Fibroblast of peridontal ligament (primary cell): Measurements from ENCODE around the gene DSG4.
"Not testable (repeated sequence)": the region's sequence is repeated elsewhere in the genome, so short reads cannot be mapped to it uniquely, and the experiment has no call there.

Source experiments
- DNase-seq: peaks from one replicate; pipeline ENCODE4 v3.0.0-alpha.2; 2010; ENCODE audit errors: extremely low read depth

The DSG4 gene, protein sequence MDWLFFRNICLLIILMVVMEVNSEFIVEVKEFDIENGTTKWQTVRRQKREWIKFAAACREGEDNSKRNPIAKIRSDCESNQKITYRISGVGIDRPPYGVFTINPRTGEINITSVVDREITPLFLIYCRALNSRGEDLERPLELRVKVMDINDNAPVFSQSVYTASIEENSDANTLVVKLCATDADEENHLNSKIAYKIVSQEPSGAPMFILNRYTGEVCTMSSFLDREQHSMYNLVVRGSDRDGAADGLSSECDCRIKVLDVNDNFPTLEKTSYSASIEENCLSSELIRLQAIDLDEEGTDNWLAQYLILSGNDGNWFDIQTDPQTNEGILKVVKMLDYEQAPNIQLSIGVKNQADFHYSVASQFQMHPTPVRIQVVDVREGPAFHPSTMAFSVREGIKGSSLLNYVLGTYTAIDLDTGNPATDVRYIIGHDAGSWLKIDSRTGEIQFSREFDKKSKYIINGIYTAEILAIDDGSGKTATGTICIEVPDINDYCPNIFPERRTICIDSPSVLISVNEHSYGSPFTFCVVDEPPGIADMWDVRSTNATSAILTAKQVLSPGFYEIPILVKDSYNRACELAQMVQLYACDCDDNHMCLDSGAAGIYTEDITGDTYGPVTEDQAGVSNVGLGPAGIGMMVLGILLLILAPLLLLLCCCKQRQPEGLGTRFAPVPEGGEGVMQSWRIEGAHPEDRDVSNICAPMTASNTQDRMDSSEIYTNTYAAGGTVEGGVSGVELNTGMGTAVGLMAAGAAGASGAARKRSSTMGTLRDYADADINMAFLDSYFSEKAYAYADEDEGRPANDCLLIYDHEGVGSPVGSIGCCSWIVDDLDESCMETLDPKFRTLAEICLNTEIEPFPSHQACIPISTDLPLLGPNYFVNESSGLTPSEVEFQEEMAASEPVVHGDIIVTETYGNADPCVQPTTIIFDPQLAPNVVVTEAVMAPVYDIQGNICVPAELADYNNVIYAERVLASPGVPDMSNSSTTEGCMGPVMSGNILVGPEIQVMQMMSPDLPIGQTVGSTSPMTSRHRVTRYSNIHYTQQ

DNA sequence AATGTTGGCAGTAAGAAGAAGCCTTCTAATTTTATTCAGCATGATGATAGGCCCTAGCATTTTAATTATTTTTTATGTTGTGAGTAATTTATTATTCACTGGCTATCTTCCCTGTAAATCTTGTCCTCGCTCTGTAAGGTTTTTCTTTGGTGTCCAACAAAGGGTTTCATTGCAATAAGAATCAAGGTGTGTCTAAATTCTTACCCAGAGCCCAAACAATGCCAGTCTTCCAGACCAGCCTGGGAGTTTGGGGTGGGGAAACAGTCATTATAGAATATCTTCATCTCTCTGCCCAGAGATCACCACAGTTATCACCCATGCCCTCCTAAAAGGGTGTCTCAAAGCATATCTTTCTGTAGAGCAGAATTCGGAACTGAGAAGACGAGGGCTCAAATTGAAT, at the start of gene DSG4:
DSG4 (plus strand) TSS at position 301 of the 400 bp plus-strand sequence. CDS start 135 bp downstream, outside the sequence.
- no peak for DNase-seq

DNA sequence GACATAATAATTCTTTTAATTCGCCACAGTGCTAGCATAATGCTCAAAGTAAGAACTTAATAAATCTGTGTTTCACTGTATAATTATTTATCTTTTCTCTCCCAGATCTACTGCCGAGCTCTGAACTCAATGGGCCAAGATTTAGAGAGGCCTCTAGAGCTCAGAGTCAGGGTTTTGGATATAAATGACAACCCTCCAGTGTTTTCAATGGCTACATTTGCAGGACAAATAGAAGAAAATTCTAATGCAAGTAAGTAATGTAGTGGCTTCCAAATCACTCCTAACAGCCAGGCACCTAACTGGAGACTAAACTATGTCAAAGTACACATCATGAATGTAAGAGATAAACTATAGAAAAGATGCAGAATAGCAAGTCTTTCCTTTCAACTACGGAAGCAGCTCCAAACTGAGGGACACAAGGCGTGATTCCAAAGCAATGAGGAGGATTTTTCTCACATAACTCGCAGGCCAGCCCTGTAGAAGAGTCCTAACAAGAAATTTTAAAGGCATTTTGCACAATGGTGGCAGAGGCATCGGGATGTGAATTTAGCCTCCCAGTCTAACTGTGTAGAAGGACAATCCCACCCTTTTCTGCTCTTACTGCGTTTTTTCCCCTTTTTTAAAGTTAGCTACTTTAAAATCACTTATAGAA, 46.7 kb upstream of the DSG4 start:
- DNase-seq: no peak

DNA sequence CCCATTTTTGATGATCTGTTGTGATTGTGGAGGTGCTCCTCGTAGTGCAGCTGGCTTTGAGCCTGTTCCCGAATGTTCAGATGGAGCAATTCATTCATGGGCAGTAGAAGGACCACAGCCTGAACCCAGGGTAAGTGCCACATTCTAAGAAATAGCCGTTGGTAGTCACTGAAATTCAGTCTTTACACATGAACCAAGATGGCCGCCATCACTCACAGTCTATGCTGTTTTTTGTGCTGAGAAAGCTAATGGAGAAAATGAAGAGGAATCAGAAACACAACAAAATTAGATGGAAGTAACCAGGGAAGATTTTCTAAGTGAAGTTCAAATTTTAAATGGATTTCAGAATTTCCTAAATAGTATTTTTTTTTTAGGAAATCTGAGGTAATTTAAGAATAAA, 33.1 kb upstream of the DSG4 start:
- DNase-seq: no peak

DNA sequence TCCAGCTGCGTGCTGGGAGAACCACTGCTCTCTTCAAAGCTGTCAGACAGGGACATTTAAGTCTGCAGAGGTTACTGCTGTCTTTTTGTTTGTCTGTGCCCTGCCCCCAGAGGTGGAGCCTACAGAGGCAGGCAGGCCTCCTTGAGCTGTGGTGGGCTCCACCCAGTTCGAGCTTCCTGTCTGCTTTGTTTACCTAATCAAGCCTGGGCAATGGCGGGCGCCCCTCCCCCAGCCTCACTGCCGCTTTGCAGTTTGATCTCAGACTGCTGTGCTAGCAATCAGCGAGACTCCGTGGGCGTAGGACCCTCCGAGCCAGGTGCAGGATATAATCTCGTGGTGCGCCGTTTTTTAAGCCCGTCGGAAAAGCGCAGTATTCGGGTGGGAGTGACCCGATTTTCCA, 23.2 kb upstream of the DSG4 start:
- DNase-seq: not testable (repeated sequence)

DNA sequence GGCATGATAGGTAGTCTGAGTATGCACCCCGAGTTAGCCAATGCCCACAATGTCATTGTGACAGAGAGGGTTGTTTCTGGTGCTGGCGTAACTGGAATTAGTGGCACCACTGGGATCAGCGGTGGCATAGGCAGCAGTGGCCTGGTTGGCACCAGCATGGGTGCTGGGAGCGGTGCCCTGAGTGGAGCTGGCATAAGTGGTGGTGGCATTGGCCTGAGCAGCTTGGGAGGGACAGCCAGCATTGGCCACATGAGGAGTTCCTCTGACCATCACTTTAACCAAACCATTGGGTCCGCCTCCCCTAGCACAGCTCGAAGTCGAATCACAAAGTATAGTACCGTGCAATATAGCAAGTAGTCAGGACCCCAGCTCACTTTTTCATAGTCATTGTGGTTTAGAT, 21.6 kb upstream of the DSG4 start:
- no peak for DNase-seq

DNA sequence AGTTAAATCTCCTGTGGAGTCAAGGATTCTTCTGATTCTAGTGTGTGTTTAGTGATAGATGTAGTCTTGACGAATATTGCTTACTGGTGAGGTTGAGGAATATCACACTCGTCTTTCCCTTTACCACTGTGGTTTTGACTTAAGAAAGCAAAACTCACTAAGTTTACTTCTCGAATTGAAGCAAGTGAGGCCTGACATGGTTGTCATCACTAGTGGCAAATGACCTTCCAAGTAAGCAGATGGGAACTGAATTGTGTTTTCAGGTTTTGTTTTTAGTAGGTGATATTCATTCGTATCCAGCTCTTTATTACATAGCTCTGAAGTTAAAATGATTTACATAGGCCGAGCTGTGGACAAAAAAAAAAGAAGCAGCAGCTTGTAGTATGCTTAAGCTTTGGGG, 20.6 kb upstream of the DSG4 start:
- no peak for DNase-seq

DNA sequence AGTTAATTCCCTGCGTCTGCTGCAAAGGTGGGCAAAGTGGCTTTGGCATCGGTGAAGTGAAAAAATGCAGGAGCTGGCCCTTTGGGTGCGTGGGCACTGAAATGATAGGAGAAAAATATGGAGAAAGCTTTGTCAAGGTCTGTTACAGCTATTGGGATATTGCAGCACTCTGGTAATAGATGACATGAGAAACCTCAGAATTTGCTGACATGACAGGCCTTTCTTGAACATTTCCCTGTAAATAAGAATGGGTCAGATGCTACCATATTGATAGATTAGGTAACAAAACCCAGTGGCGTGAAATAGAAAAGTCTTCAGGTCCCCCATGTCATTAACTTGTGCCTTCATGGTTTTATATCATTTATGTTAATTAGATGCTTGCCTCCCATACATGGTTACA, 12.4 kb upstream of the DSG4 start:
- no peak for DNase-seq

DNA sequence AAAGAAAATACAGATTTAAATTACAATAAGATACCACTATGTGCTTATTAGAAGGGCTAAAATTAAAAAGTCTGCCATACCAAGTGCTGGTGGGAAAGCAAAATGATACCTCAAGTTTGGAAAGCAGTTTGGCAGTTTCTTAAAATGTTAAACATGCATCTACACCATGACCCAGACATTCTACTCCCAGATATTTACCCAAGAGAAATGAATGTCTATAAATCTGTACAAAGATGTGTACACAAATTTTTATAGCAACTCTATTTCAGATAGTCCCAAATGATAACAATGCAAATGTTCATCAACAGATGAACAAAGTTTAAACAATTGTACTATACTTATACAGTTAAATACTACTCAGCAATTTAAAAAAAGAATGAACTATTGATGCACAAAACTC, 7.1 kb upstream of the DSG4 start:
- no peak for DNase-seq

DNA sequence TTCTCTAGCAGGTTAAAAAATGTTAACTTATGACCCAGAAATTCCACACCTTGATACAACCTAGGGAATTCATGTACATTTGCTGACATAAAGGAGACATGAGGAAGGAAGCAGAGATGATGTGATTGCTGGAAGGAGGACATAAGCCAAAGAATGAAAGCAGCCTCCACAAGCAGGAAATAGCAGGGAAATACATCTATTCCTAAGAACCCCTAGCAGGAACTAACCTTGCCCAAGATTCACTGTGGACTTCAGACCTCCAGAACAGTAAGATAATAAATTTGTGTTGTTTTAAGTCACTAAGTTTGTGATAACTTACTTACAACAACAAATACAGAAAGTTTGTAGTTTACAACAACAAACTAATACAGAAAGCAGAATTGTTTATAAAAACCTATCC, 4.6 kb upstream of the DSG4 start:
- DNase-seq: no peak

DNA sequence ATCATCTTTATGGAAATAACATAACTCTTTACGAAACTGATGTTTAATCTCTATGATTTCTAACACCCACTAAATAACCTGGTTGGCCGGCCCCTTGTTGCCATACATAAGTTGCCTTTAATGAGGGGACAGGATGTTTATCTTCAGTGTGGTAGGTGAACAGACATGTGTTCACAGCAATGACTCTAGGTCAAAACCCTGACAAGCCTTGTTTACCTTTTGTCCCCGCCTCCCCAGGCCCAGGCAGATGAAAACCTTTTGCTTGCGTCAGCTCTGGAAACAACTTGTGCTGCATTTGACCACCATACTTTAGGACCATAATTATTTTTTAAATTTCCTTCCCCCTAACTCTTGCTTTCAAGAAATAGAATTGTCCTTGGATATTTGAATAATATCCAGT, 2.9 kb upstream of the DSG4 start:
- no peak for DNase-seq

DNA sequence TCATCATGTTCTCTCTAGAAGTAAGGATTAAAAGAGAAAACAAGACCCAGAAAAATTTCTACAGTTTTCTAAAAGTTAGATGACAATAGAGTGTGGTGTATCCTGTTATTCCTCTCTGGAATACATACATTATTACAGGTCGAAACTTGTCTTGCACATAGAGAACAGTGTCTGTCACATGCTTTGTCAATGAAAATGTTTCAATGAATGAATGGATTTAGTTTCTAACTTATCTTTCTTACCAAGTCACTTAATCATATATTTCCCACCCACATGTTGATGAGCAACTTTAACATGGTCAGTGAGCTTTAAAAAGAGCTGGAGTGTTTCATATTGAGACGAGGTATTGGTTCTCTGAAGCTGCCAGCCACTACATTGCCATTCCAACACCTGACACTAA, 4.3 kb downstream of the DSG4 start:
- DNase-seq: no peak

DNA sequence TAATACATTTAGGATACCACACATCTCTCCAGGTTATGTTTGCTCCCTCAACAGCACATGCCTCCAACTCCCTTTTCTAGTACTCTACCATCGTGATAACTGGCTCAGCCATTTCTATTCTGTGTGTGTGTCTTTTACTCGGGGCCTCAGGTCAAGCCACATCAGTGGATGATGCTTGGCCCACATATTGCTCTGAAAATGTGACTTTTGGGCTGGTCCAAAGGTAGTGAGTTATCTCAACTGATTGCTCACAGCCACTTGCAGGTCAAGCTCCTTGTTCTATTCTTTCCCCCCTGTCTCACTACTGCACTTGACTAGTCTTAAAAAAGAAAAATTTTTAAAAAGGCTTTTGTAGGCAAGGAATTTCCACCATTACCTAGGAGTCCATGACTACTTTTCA, 5.5 kb downstream of the DSG4 start:
- no peak for DNase-seq

DNA sequence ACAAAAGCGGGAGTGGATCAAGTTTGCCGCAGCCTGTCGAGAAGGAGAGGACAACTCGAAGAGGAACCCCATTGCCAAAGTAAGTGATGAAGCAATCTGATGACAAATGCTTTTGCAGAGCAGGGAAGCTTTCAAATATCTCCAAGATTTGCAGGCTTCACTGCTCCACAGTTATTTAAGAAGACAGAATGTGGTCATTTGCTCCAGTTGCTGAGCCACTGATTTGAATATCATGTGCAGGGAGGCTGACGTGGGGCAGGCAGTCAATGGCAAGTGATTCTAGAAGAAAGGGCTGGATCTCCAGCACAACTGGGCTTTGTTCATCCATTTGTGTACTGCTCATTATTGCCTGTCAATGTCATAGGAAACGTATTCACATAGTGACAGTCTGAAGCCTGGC, 10.2 kb downstream of the DSG4 start:
- DNase-seq: no peak

DNA sequence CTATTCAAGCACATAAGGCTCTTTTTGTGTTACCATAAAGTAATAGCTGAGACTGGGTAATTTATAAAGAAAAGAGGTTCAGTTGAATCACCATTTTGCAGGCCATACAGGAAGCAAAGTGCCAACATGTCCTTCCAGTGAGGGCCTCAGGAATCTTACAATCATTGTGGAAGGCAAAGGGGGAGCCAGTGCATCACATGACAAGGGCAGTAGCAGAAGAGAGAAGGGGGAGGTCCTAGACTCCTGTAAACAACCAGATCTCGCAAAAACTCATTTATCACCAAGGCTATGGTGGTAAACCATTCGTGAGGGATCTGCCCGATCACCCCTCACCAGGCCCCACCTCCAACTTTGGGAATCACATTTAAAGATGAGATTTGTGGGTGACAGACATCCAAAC, 16.7 kb downstream of the DSG4 start:
- no peak for DNase-seq

DNA sequence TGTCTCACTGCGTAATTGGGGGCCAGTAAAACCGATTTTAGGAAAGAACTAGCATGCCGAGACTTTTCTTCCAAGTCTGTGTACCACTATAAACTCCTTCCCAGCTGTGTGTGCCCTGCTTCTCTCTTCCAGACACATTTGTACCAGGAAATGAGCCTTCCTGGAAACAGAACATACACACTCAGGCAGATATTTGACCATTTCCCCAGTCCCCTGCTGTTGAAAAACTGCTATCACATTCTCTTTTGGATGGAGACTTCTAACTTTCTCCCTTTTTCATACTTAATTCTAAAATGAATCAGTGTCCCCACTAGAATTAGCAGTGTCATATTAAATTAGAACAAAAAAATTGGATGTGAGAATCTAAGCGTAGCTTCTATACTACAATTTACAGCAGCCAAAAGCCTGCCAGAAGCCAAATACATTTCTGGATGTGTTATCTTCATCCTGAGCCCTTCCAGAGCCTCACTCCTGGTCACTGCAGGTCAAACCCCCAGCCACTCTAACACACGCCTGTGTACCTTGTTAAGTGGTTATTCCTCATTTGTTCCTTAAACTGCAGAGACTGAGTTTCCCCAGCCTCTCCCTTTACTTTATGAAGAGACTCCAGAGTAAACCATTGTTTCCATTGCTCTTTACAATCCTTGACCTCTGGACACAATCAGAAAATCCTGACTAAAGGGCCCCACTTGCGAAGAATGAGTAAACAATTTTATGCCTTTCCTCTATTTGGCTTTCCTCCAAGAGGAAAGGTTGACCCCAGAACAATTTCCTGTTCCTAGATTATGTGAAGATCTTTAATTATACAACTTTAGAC, 20.4 kb downstream of the DSG4 start:
- DNase-seq: no peak

DNA sequence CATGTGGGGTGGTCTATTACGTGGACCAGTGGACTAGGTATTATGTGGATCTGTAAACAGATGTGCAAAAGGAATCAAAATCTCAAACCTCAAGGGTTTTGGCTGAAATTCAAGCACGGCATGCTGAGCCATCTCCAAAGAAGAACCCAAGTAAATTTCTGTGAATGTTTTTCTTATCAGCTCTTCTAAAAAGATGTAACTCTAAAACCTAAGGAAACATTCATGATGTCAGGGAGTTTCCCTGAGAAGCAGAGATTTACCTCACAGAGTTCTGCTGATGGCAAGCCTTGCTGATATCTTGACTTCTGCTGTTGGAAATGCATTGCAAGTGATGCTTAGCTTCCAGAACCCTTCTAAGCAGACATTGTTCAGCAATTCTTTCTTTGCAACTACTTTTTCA, 21.6 kb downstream of the DSG4 start:
- no peak for DNase-seq

DNA sequence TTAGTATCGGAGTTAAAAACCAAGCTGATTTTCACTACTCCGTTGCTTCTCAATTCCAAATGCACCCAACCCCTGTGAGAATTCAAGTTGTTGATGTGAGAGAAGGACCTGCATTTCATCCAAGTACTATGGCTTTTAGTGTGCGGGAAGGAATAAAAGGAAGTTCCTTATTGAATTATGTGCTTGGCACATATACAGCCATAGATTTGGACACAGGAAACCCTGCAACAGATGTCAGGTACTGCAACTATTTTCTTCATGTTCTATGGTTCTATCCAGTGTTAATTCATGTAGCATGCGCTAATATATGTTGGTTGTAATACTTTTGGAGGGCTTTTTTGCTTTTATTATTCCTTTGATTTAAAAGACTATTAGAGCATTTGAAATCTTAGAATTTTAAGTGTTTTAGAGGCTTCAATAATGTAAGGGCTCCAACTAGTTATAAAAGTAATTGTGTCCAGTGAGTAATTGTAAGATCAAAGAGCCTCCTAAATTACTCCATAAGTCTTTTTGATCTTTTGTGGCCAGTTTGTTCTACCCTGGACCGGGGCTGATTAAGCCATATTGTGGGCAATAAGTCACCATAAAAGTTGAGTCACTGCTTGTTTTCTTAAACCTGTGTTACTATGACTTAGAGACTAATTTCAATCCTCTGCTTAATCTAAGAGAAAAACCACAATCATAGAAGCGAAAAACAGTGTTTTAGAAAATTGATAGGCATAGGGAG, 22.9 kb downstream of the DSG4 start:
- DNase-seq: no peak

DNA sequence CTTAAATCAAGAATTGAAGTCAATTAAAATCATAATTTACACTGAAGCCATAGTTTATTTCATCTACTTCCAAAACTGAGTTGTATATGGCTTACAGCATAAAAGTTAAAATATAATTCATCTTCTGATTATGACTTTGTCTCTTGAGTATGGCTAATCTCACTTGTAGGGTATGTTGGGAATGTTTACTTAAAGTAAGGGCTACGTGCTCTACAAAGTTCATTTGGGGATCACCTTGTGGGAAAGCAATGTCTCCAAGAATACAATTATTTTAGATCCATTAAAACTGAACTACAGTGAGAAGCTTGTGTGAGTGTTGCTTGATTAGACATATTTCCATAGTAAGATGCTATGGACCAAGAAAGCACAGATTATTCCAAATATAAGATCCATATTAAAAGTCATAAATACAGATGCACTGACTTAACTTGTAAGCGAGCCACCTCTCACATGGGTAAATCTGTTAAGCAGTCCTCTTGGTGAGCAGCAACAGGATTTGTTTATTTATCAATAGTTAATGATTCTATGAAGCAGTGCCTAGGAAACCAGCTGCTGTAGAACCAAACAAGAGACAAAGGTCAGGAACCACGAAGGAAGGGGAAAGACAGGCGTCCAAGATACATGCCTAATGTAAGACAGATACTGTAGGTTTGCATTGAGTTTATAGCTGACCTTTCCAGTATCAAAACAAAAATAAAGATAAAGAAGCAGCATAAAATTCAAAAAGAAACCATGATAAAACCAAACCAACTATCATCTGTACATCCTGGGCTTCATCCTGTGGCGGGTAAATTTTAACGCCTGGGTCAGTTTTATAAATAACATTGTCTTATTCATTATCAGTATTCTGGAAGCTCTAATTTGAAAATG, 24.8 kb downstream of the DSG4 start:
- no peak for DNase-seq

DNA sequence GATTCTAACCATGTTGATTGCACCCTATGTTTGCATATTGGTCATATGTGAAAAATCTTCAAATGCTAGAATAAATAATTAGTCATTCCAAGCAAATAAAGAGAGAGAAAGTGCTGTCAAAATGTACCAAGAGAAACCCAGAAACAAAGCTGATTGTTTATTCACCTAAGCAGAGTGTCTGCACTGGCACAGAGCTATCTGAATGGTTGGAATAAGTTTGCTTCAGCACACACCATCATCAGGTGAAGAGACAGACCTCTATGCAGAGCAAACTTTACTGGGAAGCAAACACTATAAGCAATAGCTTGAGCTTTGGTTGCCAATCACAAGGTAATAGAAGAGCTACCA, 25.4 kb downstream of the DSG4 start:
- DNase-seq: no peak

DNA sequence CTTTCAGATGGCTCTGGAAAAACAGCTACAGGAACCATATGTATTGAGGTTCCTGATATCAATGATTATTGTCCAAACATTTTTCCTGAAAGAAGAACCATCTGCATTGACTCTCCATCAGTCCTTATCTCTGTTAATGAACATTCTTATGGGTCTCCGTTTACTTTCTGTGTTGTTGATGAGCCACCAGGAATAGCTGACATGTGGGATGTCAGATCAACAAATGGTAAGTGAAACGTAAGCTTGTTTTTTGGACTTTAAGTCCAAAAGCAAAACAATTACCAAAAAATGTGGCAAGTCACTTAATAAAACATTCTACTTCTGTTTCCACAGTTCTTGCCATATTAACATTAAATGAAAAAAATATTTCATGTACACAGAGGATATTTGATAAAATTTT, 26.8 kb downstream of the DSG4 start:
- DNase-seq: no peak
